Mesothelial cell of epicardium (in vitro differentiated cells): ENCODE data around the gene MAGEA4. TPM values are rescaled to one million over a fixed set of nuclear protein-coding genes. Genes with fewer than 3 reads are reported as not detected.

Source experiments
- DNase-seq, 2 experiments: peaks; one replicate each; pipeline ENCODE4 v3.0.0; 2021; ENCODE audit warnings: low spot score in 2 of 2; ENCODE audit not compliant: unreplicated experiment in 2 of 2
- H3K27ac Mint-ChIP-seq: 2 replicates; pipeline ENCODE4 v1.8.0; 2021; ENCODE audit warnings: mixed read lengths
- H3K27me3 Mint-ChIP-seq: 2 replicates; pipeline ENCODE4 v1.8.0; 2021; ENCODE audit warnings: low read depth, mixed read lengths
- H3K36me3 Mint-ChIP-seq: 2 replicates; pipeline ENCODE4 v1.8.0; 2021; ENCODE audit warnings: mixed read lengths
- H3K4me1 Mint-ChIP-seq: 2 replicates; pipeline ENCODE4 v1.8.0; 2021; ENCODE audit warnings: mixed read lengths
- H3K4me3 Mint-ChIP-seq: 2 replicates; pipeline ENCODE4 v1.8.0; 2021; ENCODE audit warnings: mild to moderate bottlenecking, moderate library complexity, mixed read lengths
- H3K9me3 Mint-ChIP-seq: 2 replicates; pipeline ENCODE4 v1.8.0; 2021; ENCODE audit warnings: mixed read lengths
- CTCF ChIP-seq: fragments of 200-600 bp; sonication (generic); IDR thresholded peaks from one replicate; pipeline ENCODE4 v1.5.0; 2021; ENCODE audit warnings: antibody characterized with exemption; ENCODE audit not compliant: unreplicated experiment
- total RNA-seq: library from RNA; stranded (reverse); gene quantifications from 3 replicates; pipeline ENCODE4 v1.2.1, GENCODE V29; 2021

MAGEA4 gene
- total RNA-seq, 1 donor from 2014 or later, result not detected

GRCh38 chrX:151962034-151962433 lies 49.3 kb downstream of the MAGEA4 start:
- Mint-ChIP-seq H3K27ac (no peak overlapping the region), H3K4me3 (no peak overlapping the region), H3K9me3 (peaks cover 33% of the 10 kb centered on the region), H3K36me3 (peaks cover 37% of the 10 kb centered on the region), H3K4me1 (no peaks in the 10 kb centered on the region), H3K27me3 (no peaks in the 10 kb centered on the region)
- TF ChIP-seq CTCF, result no peak
- no peak for DNase-seq

DNA sequence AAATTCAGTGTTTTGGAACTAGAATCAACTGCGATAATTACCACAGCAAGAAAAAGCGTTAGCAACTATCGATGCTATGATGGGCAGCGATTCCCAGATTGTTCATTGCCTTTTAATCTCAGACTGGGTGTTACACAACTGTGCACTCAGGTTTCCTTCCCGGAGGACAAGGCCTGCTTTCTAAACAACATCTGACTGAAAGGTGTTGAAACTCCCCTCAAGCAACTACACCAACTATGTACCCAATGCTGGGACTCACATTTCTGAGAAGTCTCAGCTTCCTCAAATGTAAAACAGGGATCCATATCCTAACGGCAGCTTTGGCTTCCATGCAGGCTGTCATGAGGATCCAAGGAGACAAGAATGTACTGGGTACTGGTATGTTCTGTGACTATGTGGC lies 53.5 kb downstream of the MAGEA4 start:
- H3K36me3 Mint-ChIP-seq, result peaks cover 28% of the 10 kb centered on the region
- no peaks in the 10 kb centered on the region for H3K27me3 Mint-ChIP-seq
- no peak for DNase-seq

GRCh38 chrX:151970027-151970426 lies 57.3 kb downstream of the MAGEA4 start:
- Mint-ChIP-seq H3K27me3 (peaks cover 9% of the 10 kb centered on the region), H3K36me3 (peaks cover 18% of the 10 kb centered on the region), H3K4me1 (peaks cover 22% of the 10 kb centered on the region), H3K27ac (no peak overlapping the region), H3K4me3 (no peak overlapping the region), H3K9me3 (peaks cover 21% of the 10 kb centered on the region)
- no peak for TF ChIP-seq CTCF
- no peak for DNase-seq

More for the DNA sequence above, 53.5 kb downstream of the MAGEA4 start:
- no peak overlapping the region for H3K27ac Mint-ChIP-seq
- H3K4me3 Mint-ChIP-seq, result no peak overlapping the region
- peaks cover 25% of the 10 kb centered on the region for H3K9me3 Mint-ChIP-seq
- peaks cover 7% of the 10 kb centered on the region for H3K4me1 Mint-ChIP-seq
- no peak for TF ChIP-seq CTCF

GRCh38 chrX:151970661-151971060 lies 58.0 kb downstream of the MAGEA4 start:
- Mint-ChIP-seq H3K4me3 (peak overlapping the region; percentile 46), H3K27me3 (peaks cover 9% of the 10 kb centered on the region), H3K36me3 (peaks cover 18% of the 10 kb centered on the region), H3K9me3 (peaks cover 21% of the 10 kb centered on the region), H3K4me1 (peaks cover 28% of the 10 kb centered on the region), H3K27ac (peak overlapping the region; percentile 73)
- DNase-seq, result no peak
- TF ChIP-seq CTCF, result no peak

DNA sequence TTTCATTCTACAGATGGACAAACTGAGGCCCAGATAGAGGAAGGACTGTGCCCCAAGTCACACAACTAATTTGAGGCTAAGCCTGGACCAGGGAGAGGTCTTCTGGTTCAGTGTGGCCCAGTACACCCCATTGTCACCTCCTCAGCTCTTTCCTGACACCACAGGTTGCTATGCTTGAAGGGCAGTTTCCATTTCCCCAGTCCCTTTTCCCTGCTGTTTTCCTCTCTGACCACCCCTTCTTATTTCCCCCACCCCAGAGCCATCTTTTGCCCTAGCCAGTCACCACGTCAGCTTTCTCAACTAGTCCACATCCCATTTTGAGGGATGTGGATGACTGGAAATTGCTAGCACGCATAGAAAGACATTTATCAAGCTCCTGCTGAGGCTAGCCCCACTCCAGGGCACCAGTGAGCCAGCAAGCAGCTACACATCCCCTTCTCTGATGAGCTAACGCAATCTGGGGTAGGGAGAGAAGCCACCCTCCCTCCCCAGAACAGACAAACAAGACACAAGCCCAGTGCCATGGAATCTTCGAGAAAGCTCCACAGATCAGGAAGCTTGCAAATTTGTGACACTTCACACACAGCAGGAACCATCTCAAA lies 60.5 kb downstream of the MAGEA4 start:
- Mint-ChIP-seq H3K4me1 (peaks cover 45% of the 10 kb centered on the region), H3K27ac (peak overlapping the region; percentile 86), H3K4me3 (peak overlapping the region; percentile 84), H3K9me3 (peaks cover 16% of the 10 kb centered on the region), H3K36me3 (peaks cover 15% of the 10 kb centered on the region), H3K27me3 (peaks cover 9% of the 10 kb centered on the region)
- DNase-seq, result no peak
- no peak for TF ChIP-seq CTCF
